Neutrophil (primary cell): Measurements from ENCODE around the gene KRT38.

Experiments
- H3K27ac ChIP-seq: fragments of 200-600 bp; sonication (generic); 2 replicates; pipeline ENCODE4 v1.5.1; 2016; ENCODE audit warnings: mild to moderate bottlenecking, moderate library complexity
- H3K27me3 ChIP-seq: fragments of 200-600 bp; sonication (generic); 2 replicates; pipeline ENCODE4 v1.6.0; 2016; ENCODE audit warnings: mild to moderate bottlenecking
- H3K36me3 ChIP-seq: fragments of 200-600 bp; sonication (generic); 2 replicates; pipeline ENCODE4 v1.5.1; 2017
- H3K4me1 ChIP-seq, 2 experiments: fragments of 200-600 bp in 1 of 2; sonication (generic) in 1 of 2; 1 replicate in 1 of 2; 2 replicates in 1 of 2; pipeline versions ENCODE4 v1.5.1 to v1.6.1; 2013 to 2016; ENCODE audit warnings: low read depth in 1 of 2, low read length in 1 of 2, mild to moderate bottlenecking in 1 of 2, moderate library complexity in 1 of 2; ENCODE audit not compliant: control insufficient read depth in 1 of 2, insufficient read depth in 1 of 2
- H3K4me3 ChIP-seq, 2 experiments: fragments of 200-600 bp in 1 of 2; sonication (generic) in 1 of 2; 1 replicate in 1 of 2; 2 replicates in 1 of 2; pipeline ENCODE4 v1.5.1; 2013 to 2016; ENCODE audit warnings: low read depth in 1 of 2, low read length in 1 of 2, mild to moderate bottlenecking in 1 of 2, moderate library complexity in 1 of 2
- H3K9me3 ChIP-seq: fragments of 200-600 bp; sonication (generic); 2 replicates; pipeline ENCODE4 v1.5.1; 2016
- CTCF ChIP-seq: fragments of 200-600 bp; sonication (generic); IDR thresholded peaks from 2 replicates; pipeline ENCODE4 v1.5.1; 2016; ENCODE audit warnings: antibody characterized with exemption

KRT38 gene

GRCh38 chr17:41457676-41458075, 16.9 kb upstream of the KRT38 start:
- Histone ChIP-seq H3K27ac (no peak overlapping the region), H3K4me1 (no peaks in the 10 kb centered on the region), H3K4me3 (no peak overlapping the region), H3K36me3 (no peaks in the 10 kb centered on the region), H3K9me3 (no peaks in the 10 kb centered on the region), H3K27me3 (peaks cover 14% of the 10 kb centered on the region)
- TF ChIP-seq CTCF: no peak

- Histone ChIP-seq H3K36me3 (no peaks in the 10 kb centered on the region), H3K27me3 (peaks cover 23% of the 10 kb centered on the region), H3K4me1 (no peaks in the 10 kb centered on the region), H3K27ac (no peak overlapping the region), H3K9me3 (no peaks in the 10 kb centered on the region), H3K4me3 (no peak overlapping the region)
- TF ChIP-seq CTCF: no peak
Measured at GRCh38 chr17:41456204-41456603, 15.4 kb upstream of the KRT38 start.

GRCh38 chr17:41455236-41455635, 14.5 kb upstream of the KRT38 start:
- Histone ChIP-seq H3K9me3 (no peaks in the 10 kb centered on the region), H3K36me3 (no peaks in the 10 kb centered on the region), H3K27ac (no peak overlapping the region), H3K27me3 (peaks cover 23% of the 10 kb centered on the region), H3K4me3 (no peak overlapping the region), H3K4me1 (no peaks in the 10 kb centered on the region)
- no peak for TF ChIP-seq CTCF

GRCh38 chr17:41453066-41453465, 12.3 kb upstream of the KRT38 start:
- Histone ChIP-seq H3K9me3 (no peaks in the 10 kb centered on the region), H3K4me3 (no peak overlapping the region), H3K27me3 (peaks cover 13% of the 10 kb centered on the region), H3K36me3 (no peaks in the 10 kb centered on the region), H3K27ac (no peak overlapping the region), H3K4me1 (no peaks in the 10 kb centered on the region)
- TF ChIP-seq CTCF: no peak

GRCh38 chr17:41452281-41452680, 11.5 kb upstream of the KRT38 start:
- Histone ChIP-seq H3K4me3 (no peak overlapping the region), H3K9me3 (no peaks in the 10 kb centered on the region), H3K4me1 (no peaks in the 10 kb centered on the region), H3K27ac (no peak overlapping the region), H3K27me3 (peaks cover 8% of the 10 kb centered on the region), H3K36me3 (no peaks in the 10 kb centered on the region)
- no peak for TF ChIP-seq CTCF

GRCh38 chr17:41451154-41451728, 10.5 kb upstream of the KRT38 start:
- TF ChIP-seq CTCF: no peak
- Histone ChIP-seq H3K36me3 (no peaks in the 10 kb centered on the region), H3K27ac (no peak overlapping the region), H3K9me3 (no peaks in the 10 kb centered on the region), H3K4me1 (no peaks in the 10 kb centered on the region), H3K27me3 (peaks cover 8% of the 10 kb centered on the region), H3K4me3 (no peak overlapping the region)
